ENCODE data around the gene PTK7. TPM values are rescaled to one million over a fixed set of nuclear protein-coding genes. Genes with fewer than 3 reads are reported as not detected.

Gene PTK7
- total RNA-seq, 1 experiment from 2014 or later = 165 TPM

DNA sequence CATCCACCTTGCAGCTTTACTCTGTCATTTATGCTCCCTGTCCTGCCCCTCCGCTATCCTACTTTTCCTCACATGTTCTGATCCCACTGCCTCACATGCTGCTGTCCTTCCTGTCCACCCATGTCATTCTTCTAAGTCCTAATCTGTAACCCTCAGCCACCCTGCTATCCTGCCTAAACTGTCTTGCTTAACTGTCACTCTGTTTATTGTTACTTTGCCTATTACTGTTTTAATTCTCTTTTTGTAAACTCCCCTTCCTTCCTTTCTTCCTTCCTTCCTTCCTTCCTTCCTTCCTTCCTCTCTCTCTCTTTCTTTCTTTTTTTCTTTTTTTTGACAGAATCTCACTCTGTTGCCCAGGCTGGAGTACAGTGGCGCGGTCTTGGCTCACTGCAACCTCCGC is 107.3 kb downstream of the PTK7 start (continued):
- TF ChIP-seq, protein P1, sequence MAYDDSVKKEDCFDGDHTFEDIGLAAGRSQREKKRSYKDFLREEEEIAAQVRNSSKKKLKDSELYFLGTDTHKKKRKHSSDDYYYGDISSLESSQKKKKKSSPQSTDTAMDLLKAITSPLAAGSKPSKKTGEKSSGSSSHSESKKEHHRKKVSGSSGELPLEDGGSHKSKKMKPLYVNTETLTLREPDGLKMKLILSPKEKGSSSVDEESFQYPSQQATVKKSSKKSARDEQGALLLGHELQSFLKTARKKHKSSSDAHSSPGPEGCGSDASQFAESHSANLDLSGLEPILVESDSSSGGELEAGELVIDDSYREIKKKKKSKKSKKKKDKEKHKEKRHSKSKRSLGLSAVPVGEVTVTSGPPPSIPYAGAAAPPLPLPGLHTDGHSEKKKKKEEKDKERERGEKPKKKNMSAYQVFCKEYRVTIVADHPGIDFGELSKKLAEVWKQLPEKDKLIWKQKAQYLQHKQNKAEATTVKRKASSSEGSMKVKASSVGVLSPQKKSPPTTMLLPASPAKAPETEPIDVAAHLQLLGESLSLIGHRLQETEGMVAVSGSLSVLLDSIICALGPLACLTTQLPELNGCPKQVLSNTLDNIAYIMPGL (CRISPR knock-in tag; IDR thresholded peaks at IDR 0.05) = no peak
- TF ChIP-seq CREB1 (CRISPR knock-in tag; IDR thresholded peaks at IDR 0.05) (no peak), ZNF317 (CRISPR knock-in tag; IDR thresholded peaks at IDR 0.05; ENCODE audit: borderline replicate concordance, low read depth) (no peak)

DNA sequence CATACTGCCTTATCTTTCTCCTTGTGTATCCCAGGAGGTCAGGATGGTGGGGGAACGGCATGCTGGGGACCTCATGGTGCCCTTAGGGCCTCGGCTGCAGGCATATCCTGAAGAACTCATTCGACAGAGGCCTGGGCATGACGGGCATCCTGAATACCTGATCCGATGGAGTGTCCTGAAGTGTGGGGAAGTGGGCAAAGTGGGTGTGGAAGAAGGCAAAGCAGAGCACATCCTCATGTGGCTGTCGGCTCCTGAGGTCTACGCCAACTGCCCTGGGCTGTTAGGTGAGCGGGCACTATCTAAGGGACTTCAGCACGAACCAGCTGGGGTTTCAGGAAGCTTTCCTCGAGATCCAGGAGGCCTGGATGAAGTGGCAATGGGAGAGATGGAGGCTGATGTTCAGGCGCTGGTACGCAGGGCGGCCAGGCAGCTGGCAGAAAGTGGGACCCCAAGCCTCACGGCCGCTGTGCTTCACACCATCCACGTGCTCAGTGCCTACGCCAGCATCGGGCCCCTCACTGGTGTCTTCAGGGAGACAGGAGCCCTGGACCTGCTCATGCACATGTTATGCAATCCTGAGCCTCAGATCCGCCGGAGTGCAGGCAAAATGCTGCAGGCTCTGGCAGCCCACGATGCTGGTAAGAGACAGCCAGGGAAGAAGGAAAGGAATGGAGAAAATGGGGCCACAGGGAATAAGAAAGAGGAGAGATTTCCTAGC is 108.3 kb downstream of the PTK7 start:
- H3K4me3 Mint-ChIP-seq = no peak overlapping the region
- no peak for TF ChIP-seq NFE2L1 (CRISPR knock-in tag; IDR thresholded peaks at IDR 0.05)
- no peak for TF ChIP-seq FOXJ3 (CRISPR knock-in tag; IDR thresholded peaks at IDR 0.05; ENCODE audit: borderline replicate concordance)
- TF ChIP-seq ZNF671 (CRISPR knock-in tag; IDR thresholded peaks at IDR 0.05) = no peak
- TF ChIP-seq, protein P2, sequence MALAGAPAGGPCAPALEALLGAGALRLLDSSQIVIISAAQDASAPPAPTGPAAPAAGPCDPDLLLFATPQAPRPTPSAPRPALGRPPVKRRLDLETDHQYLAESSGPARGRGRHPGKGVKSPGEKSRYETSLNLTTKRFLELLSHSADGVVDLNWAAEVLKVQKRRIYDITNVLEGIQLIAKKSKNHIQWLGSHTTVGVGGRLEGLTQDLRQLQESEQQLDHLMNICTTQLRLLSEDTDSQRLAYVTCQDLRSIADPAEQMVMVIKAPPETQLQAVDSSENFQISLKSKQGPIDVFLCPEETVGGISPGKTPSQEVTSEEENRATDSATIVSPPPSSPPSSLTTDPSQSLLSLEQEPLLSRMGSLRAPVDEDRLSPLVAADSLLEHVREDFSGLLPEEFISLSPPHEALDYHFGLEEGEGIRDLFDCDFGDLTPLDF (CRISPR knock-in tag; IDR thresholded peaks at IDR 0.05) = no peak
- TF ChIP-seq TCF7 (CRISPR knock-in tag; IDR thresholded peaks at IDR 0.05; ENCODE audit: low read depth) = no peak
- TF ChIP-seq ZNF138 (CRISPR knock-in tag; conservative IDR thresholded peaks at IDR 0.05) = no peak
- no peak for TF ChIP-seq NFYB (CRISPR knock-in tag; conservative IDR thresholded peaks at IDR 0.05; ENCODE audit: low read depth)
- TF ChIP-seq, protein P3, sequence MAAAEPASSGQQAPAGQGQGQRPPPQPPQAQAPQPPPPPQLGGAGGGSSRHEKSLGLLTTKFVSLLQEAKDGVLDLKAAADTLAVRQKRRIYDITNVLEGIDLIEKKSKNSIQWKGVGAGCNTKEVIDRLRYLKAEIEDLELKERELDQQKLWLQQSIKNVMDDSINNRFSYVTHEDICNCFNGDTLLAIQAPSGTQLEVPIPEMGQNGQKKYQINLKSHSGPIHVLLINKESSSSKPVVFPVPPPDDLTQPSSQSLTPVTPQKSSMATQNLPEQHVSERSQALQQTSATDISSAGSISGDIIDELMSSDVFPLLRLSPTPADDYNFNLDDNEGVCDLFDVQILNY (CRISPR knock-in tag; IDR thresholded peaks at IDR 0.05) = no peak
- TF ChIP-seq, protein P4, sequence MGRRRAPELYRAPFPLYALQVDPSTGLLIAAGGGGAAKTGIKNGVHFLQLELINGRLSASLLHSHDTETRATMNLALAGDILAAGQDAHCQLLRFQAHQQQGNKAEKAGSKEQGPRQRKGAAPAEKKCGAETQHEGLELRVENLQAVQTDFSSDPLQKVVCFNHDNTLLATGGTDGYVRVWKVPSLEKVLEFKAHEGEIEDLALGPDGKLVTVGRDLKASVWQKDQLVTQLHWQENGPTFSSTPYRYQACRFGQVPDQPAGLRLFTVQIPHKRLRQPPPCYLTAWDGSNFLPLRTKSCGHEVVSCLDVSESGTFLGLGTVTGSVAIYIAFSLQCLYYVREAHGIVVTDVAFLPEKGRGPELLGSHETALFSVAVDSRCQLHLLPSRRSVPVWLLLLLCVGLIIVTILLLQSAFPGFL (CRISPR knock-in tag; IDR thresholded peaks at IDR 0.05; ENCODE audit: borderline replicate concordance) = no peak
- DNase-seq (ENCODE audit: low spot score) (no peak), ATAC-seq (no peak)
- H3K27ac Mint-ChIP-seq = no peak overlapping the region
- no peaks in the 10 kb centered on the region for H3K9me3 Mint-ChIP-seq
- no peaks in the 10 kb centered on the region; the same call in 1 of the 2 replicates for H3K27me3 Mint-ChIP-seq (ENCODE audit: low read depth)
- H3K36me3 Mint-ChIP-seq = no peaks in the 10 kb centered on the region; the same call in 1 of the 2 replicates
- H3K4me1 Mint-ChIP-seq = peaks cover 20% of the 10 kb centered on the region
- ChIA-PET POLR2A (no interaction called here), CTCF (no interaction called here)

DNA sequence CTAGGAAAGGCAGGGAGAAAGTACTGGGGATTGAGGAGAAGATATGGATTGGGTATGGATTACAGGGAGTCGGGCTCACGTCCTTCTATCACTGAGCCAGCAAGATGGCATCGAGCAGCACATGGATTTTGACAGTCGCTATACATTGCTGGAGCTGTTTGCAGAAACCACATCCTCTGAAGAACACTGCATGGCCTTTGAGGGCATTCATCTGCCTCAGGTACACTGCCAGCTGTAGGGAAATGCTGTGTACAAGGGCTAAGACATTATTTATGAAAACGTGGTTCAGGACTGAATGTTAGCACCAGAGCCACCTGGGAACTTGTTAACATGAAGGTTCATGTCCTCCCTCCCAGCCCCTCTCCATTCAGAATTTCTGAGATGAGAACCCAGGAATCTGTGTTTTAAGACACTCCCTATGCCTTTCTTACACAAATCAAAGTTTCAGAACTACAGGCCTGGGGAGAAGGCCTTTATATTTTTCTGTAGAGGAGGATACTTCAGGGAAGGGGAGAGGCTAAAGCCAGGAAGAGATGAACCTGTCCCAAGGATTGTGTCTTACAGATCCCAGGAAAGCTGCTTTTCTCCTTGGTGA is 109.4 kb downstream of the PTK7 start:
- Mint-ChIP-seq H3K27me3 (ENCODE audit: low read depth) (no peaks in the 10 kb centered on the region; the same call in 1 of the 2 replicates), H3K36me3 (no peaks in the 10 kb centered on the region; the same call in 1 of the 2 replicates), H3K27ac (no peak overlapping the region), H3K4me1 (peaks cover 20% of the 10 kb centered on the region), H3K4me3 (no peak overlapping the region), H3K9me3 (no peaks in the 10 kb centered on the region)
- POLR2A ChIA-PET = no interaction called here
- TF ChIP-seq SOX15 (CRISPR knock-in tag; IDR thresholded peaks at IDR 0.05) (no peak), RELA (CRISPR knock-in tag; IDR thresholded peaks at IDR 0.05; ENCODE audit: borderline replicate concordance) (no peak)
- TF ChIP-seq, protein P5, sequence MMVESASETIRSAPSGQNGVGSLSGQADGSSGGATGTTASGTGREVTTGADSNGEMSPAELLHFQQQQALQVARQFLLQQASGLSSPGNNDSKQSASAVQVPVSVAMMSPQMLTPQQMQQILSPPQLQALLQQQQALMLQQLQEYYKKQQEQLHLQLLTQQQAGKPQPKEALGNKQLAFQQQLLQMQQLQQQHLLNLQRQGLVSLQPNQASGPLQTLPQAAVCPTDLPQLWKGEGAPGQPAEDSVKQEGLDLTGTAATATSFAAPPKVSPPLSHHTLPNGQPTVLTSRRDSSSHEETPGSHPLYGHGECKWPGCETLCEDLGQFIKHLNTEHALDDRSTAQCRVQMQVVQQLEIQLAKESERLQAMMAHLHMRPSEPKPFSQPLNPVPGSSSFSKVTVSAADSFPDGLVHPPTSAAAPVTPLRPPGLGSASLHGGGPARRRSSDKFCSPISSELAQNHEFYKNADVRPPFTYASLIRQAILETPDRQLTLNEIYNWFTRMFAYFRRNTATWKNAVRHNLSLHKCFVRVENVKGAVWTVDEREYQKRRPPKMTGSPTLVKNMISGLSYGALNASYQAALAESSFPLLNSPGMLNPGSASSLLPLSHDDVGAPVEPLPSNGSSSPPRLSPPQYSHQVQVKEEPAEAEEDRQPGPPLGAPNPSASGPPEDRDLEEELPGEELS (CRISPR knock-in tag; IDR thresholded peaks at IDR 0.05) = no peak
- CTCF ChIA-PET = no interaction called here
- no peak for ATAC-seq
- no peak for DNase-seq (ENCODE audit: low spot score)

Data from WTC11 (cell line).